ENCODE data around the gene GRIP2. TPM values are rescaled to one million over a fixed set of nuclear protein-coding genes. Genes with fewer than 3 reads are reported as not detected.

GRIP2 gene
- polyA plus RNA-seq, 3 donors = not detected

- H3K4me1 ChIP-seq (ENCODE audit: control insufficient read depth in 1 of 2, insufficient read depth in 2 of 2, low read length in 2 of 2) = no peaks in the 10 kb centered on the region
- no peak overlapping the region for H3K4me2 ChIP-seq (replicated peaks; ENCODE audit: extremely low read depth, low read length, poor library complexity, severe bottlenecking)
- no peak overlapping the region for H2AFZ ChIP-seq (ENCODE audit: insufficient read depth, low read depth, low read length, poor library complexity, severe bottlenecking)
- peaks cover 40% of the 10 kb centered on the region for H4K20me1 ChIP-seq (ENCODE audit: insufficient read depth, low read length)
- no peak for TF ChIP-seq CTCF (IDR thresholded peaks at IDR 0.05)
- no peaks in the 10 kb centered on the region for H3K79me2 ChIP-seq (ENCODE audit: insufficient read depth, low read length)
- DNase-seq = no peak
- H3K4me1 Mint-ChIP-seq = no peaks in the 10 kb centered on the region
- H3K27me3 ChIP-seq (ENCODE audit: control insufficient read depth in 2 of 2, insufficient read depth in 2 of 2, low read length in 2 of 2) = no peaks in the 10 kb centered on the region
- no peak overlapping the region for H3K9ac ChIP-seq (ENCODE audit: insufficient read depth, low read length, poor library complexity, severe bottlenecking)
- no peaks in the 10 kb centered on the region for H3K9me3 ChIP-seq (replicated peaks in 1 of 2; ENCODE audit: control insufficient read depth in 1 of 2, insufficient read depth in 1 of 2, low read length in 2 of 2)
- H3K4me3 ChIP-seq (replicated peaks in 1 of 3; ENCODE audit: low read depth in 2 of 3, low read length in 3 of 3) = no peak overlapping the region
- peaks cover 31 to 47% of the 10 kb centered on the region in 2 donors for H3K36me3 ChIP-seq (replicated peaks in 1 of 2; ENCODE audit: control insufficient read depth in 1 of 2, insufficient read depth in 2 of 2, low read length in 2 of 2)
- H3K27ac ChIP-seq (ENCODE audit: low read depth in 1 of 2, low read length in 2 of 2) = no peak overlapping the region
- no peak overlapping the region for H3K27ac Mint-ChIP-seq
- peaks cover 0 to 4% (median 0%) of the 10 kb centered on the region in 7 donors for H3K9me3 Mint-ChIP-seq
- H3K36me3 Mint-ChIP-seq = peaks cover 45 to 47% of the 10 kb centered on the region in 2 donors
- WGBS (ENCODE audit: insufficient coverage) = 95% methylated on average over 16 of the region's 17 CpGs
- intact Hi-C loops (cut with micrococcal nuclease) = no loop called here
- H3K27me3 Mint-ChIP-seq (ENCODE audit: low read depth in 3 of 3) = peaks cover 0 to 1% (median 0%) of the 10 kb centered on the region in 3 donors
- H3K4me3 Mint-ChIP-seq = no peak overlapping the region
These were observed 48.5 kb downstream of the GRIP2 start for GRCh38 chr3:14491396-14492190.

DNA sequence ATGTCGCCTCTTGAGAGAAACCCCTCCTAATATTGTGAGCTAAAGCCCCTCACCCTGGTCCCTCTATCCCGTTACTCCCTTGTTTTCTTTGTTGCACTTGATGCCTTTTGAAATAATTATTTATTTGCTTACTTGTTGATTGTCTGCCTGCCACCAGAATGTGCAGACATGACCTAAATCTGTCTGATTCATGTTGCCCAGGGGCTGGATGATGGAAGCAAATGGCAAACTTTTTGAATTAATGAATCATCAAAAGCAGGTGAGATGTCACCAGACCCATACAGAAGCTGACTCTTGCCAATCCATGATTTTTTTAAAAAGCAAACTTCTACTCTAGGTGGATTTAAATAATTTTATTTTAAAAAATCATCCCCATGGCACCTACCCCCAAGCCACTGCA lies 49.3 kb downstream of the GRIP2 start:
- peak overlapping the region in 2 of 7 donors; percentile 20 to 24 for H3K27ac Mint-ChIP-seq

More for the DNA sequence above, 49.3 kb downstream of the GRIP2 start:
- Mint-ChIP-seq H3K9me3 (peaks cover 0 to 4% (median 0%) of the 10 kb centered on the region in 7 donors), H3K4me3 (no peak overlapping the region), H3K36me3 (peaks cover 53 to 54% of the 10 kb centered on the region in 2 donors), H3K27me3 (ENCODE audit: low read depth in 3 of 3) (peaks cover 0 to 1% (median 0%) of the 10 kb centered on the region in 3 donors), H3K4me1 (no peaks in the 10 kb centered on the region)
- no peak overlapping the region for H2AFZ ChIP-seq (ENCODE audit: insufficient read depth, low read depth, low read length, poor library complexity, severe bottlenecking)
- peaks cover 47% of the 10 kb centered on the region for H4K20me1 ChIP-seq (ENCODE audit: insufficient read depth, low read length)
- no peak overlapping the region for H3K4me2 ChIP-seq (replicated peaks; ENCODE audit: extremely low read depth, low read length, poor library complexity, severe bottlenecking)
- H3K27ac ChIP-seq (ENCODE audit: low read depth in 1 of 2, low read length in 2 of 2) = no peak overlapping the region
- H3K4me1 ChIP-seq (ENCODE audit: control insufficient read depth in 1 of 2, insufficient read depth in 2 of 2, low read length in 2 of 2) = no peaks in the 10 kb centered on the region
- no peak for TF ChIP-seq CTCF (IDR thresholded peaks at IDR 0.05)
- intact Hi-C loops (cut with micrococcal nuclease) = no loop called here
- no peaks in the 10 kb centered on the region for H3K27me3 ChIP-seq (ENCODE audit: control insufficient read depth in 2 of 2, insufficient read depth in 2 of 2, low read length in 2 of 2)
- H3K9me3 ChIP-seq (replicated peaks in 1 of 2; ENCODE audit: control insufficient read depth in 1 of 2, insufficient read depth in 1 of 2, low read length in 2 of 2) = no peaks in the 10 kb centered on the region
- H3K79me2 ChIP-seq (ENCODE audit: insufficient read depth, low read length) = no peaks in the 10 kb centered on the region
- H3K4me3 ChIP-seq (replicated peaks in 1 of 3; ENCODE audit: low read depth in 2 of 3, low read length in 3 of 3) = no peak overlapping the region
- DNase-seq = no peak
- H3K9ac ChIP-seq (ENCODE audit: insufficient read depth, low read length, poor library complexity, severe bottlenecking) = no peak overlapping the region
- peaks cover 39 to 55% of the 10 kb centered on the region in 2 donors for H3K36me3 ChIP-seq (replicated peaks in 1 of 2; ENCODE audit: control insufficient read depth in 1 of 2, insufficient read depth in 2 of 2, low read length in 2 of 2)
- WGBS (ENCODE audit: insufficient coverage) = 100% methylated on average over 1 of the region's 2 CpGs

Data from CD14-positive monocyte (primary cell).